CD4-positive, alpha-beta memory T cell (primary cell): ENCODE measurements around the gene KDELR1. TPM values are rescaled to one million over a fixed set of nuclear protein-coding genes. Genes with fewer than 3 reads are reported as not detected.

ENCODE experiments used
- CTCF ChIA-PET: fragments of 350-600 bp; sonication (Branson Sonifier 250); formaldehyde crosslinking; loops from one replicate; lab custom pipeline; 2021; ENCODE audit warnings: inconsistent platforms; ENCODE audit not compliant: partially characterized antibody; lab: Charles Lee
- POLR2A ChIA-PET: fragments of 350-600 bp; sonication (Branson Sonifier 250); formaldehyde crosslinking; loops from one replicate; lab custom pipeline; 2021; ENCODE audit not compliant: partially characterized antibody; lab: Charles Lee
- DNase-seq, 5 donors: peaks; one replicate each; pipeline versions ENCODE4 v3.0.0 to v3.0.0-alpha.2; 2020 to 2022; ENCODE audit warnings: mixed read lengths in 1 of 5
- H3K27ac ChIP-seq: one replicate; pipeline ENCODE4 v1.7.0; 2013; ENCODE audit warnings: low read depth, low read length
- H3K27me3 ChIP-seq: 2 replicates; pipeline ENCODE4 v1.7.0; 2013; ENCODE audit warnings: mild to moderate bottlenecking, low read length, moderate library complexity; ENCODE audit not compliant: insufficient read depth
- H3K36me3 ChIP-seq: 2 replicates; pipeline ENCODE4 v1.7.0; 2013; ENCODE audit warnings: mild to moderate bottlenecking, low read length, moderate library complexity; ENCODE audit not compliant: insufficient read depth
- H3K4me1 ChIP-seq: 2 replicates; pipeline ENCODE4 v1.7.0; 2013; ENCODE audit warnings: mild to moderate bottlenecking, low read length, moderate library complexity; ENCODE audit not compliant: insufficient read depth
- H3K4me3 ChIP-seq, 2 donors: one replicate each; pipeline ENCODE4 v1.7.0; 2013; ENCODE audit warnings: low read length in 2 of 2, mild to moderate bottlenecking in 1 of 2
- H3K9me3 ChIP-seq, 2 donors: one replicate each; pipeline ENCODE4 v1.7.0; 2013; ENCODE audit warnings: low read length in 2 of 2, control low read depth in 1 of 2; ENCODE audit not compliant: control insufficient read depth in 1 of 2
- H3K27ac Mint-ChIP-seq, 7 donors: one replicate each; pipeline ENCODE4 v1.8.0; 2020 to 2021; ENCODE audit warnings: mixed read lengths in 7 of 7, mild to moderate bottlenecking in 6 of 7, inconsistent platforms in 3 of 7, moderate library complexity in 3 of 7
- H3K27me3 Mint-ChIP-seq, 2 donors: one replicate each; pipeline ENCODE4 v1.8.0; 2020 to 2021; ENCODE audit warnings: mixed read lengths in 2 of 2
- H3K36me3 Mint-ChIP-seq, 2 donors: one replicate each; pipeline ENCODE4 v1.8.0; 2020 to 2021; ENCODE audit warnings: mixed read lengths in 2 of 2, inconsistent platforms in 1 of 2, mild to moderate bottlenecking in 1 of 2
- H3K4me1 Mint-ChIP-seq, 4 donors: one replicate each; pipeline ENCODE4 v1.8.0; 2020 to 2021; ENCODE audit warnings: mixed read lengths in 4 of 4, mild to moderate bottlenecking in 1 of 4
- H3K4me3 Mint-ChIP-seq, 8 donors: one replicate each; pipeline ENCODE4 v1.8.0; 2020 to 2021; ENCODE audit warnings: mixed read lengths in 8 of 8, mild to moderate bottlenecking in 7 of 8, moderate library complexity in 6 of 8, inconsistent platforms in 3 of 8
- H3K9me3 Mint-ChIP-seq, 8 donors: one replicate each; pipeline ENCODE4 v1.8.0; 2020 to 2021; ENCODE audit warnings: mixed read lengths in 8 of 8, mild to moderate bottlenecking in 5 of 8, inconsistent platforms in 3 of 8, moderate library complexity in 1 of 8
- intact Hi-C: fragments of 100-400 bp; cut with micrococcal nuclease; formaldehyde crosslinking; loops from one replicate; pipeline ENCODE4 v1.15.1; 2023
- polyA plus RNA-seq, 2 donors: library from polyadenylated mRNA; unstranded; fragments of 300-500 nt; fragmentation: Illumina TruSeq; gene quantifications; one replicate each; pipeline ENCODE4 v1.2.3, GENCODE V29; 2021
- total RNA-seq, 2 experiments: library from RNA; stranded (reverse); gene quantifications; one replicate each; pipeline ENCODE4 v1.2.3, GENCODE V29; 2021

The KDELR1 gene
- total and polyA plus RNA-seq, 4 experiments from 2014 or later, result 17.7 to 63.2 (median 43.8) TPM

GRCh38 chr19:48386981-48387380, 4.4 kb downstream of the KDELR1 start:
- Mint-ChIP-seq H3K4me1 (peaks cover 5 to 22% (median 12%) of the 10 kb centered on the region in 4 donors), H3K27me3 (peaks cover 0 to 3% of the 10 kb centered on the region in 2 donors), H3K36me3 (peaks cover 19 to 56% of the 10 kb centered on the region in 2 donors), H3K27ac (peak overlapping the region in 1 of 7 donors; percentile 31), H3K9me3 (no peaks in the 10 kb centered on the region), H3K4me3 (no peak overlapping the region)
- POLR2A ChIA-PET, result interaction anchor here (0.6 kb wide), 1 partner anchor 11 kb away, joined by 4 read pairs; no protein-coding TSS in a partner anchor
- Histone ChIP-seq H3K27me3 (no peaks in the 10 kb centered on the region), H3K9me3 (no peaks in the 10 kb centered on the region), H3K4me3 (no peak overlapping the region), H3K36me3 (peaks cover 36% of the 10 kb centered on the region), H3K27ac (no peak overlapping the region), H3K4me1 (peaks cover 13% of the 10 kb centered on the region)
- intact Hi-C loops, result no loop called here
- CTCF ChIA-PET, result interaction anchor here (0.7 kb wide), 2 partner anchors 168 to 279 kb away, joined by 5 to 6 read pairs; no protein-coding TSS in a partner anchor
- DNase-seq, result no peak

GRCh38 chr19:48385461-48386087, 5.8 kb downstream of the KDELR1 start:
- peaks cover 7% of the 10 kb centered on the region for H3K4me1 ChIP-seq
- peaks cover 5 to 16% (median 6%) of the 10 kb centered on the region in 4 donors for H3K4me1 Mint-ChIP-seq
- CTCF ChIA-PET, result no interaction called here
- H3K9me3 Mint-ChIP-seq, result no peaks in the 10 kb centered on the region
- peaks cover 36% of the 10 kb centered on the region for H3K36me3 ChIP-seq
- intact Hi-C loops, result no loop called here
- no peaks in the 10 kb centered on the region for H3K27me3 ChIP-seq
- H3K27ac ChIP-seq, result no peak overlapping the region
- no peak overlapping the region for H3K4me3 ChIP-seq
- POLR2A ChIA-PET, result no interaction called here
- H3K36me3 Mint-ChIP-seq, result peaks cover 24 to 57% of the 10 kb centered on the region in 2 donors
- H3K27me3 Mint-ChIP-seq, result no peaks in the 10 kb centered on the region
- H3K9me3 ChIP-seq, result no peaks in the 10 kb centered on the region
- no peak overlapping the region for H3K4me3 Mint-ChIP-seq
- no peak for DNase-seq
- peak overlapping the region in 1 of 7 donors; percentile 43 for H3K27ac Mint-ChIP-seq

DNA sequence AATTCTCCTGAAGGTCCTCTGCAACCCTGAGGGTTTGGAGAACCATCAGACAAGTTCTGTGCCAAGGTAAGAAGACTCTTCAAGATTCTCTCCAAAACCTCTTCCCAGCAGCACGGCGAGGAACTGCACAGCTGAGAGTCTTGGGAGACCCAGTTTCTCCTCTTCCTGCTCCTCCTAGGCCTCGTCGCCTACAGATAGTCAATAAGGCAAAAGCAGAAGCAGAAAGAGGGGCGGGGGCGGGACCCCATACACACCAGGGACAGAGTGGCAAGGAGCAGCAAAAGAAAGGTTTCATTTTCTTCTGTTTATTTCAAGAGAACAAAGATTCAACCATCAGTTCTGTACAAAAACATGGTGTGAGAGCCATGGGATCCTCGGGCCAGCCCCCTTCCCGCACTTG, 9.1 kb downstream of the KDELR1 start:
- POLR2A ChIA-PET, result no interaction called here

GRCh38 chr19:48381178-48381950, 10.0 kb downstream of the KDELR1 start:
- H3K27ac Mint-ChIP-seq, result peak overlapping the region in 3 of 7 donors; percentile 16 to 78 (median 66)
- DNase-seq, result no peak
- H3K36me3 Mint-ChIP-seq, result peaks cover 24 to 42% of the 10 kb centered on the region in 2 donors
- H3K9me3 ChIP-seq, result no peaks in the 10 kb centered on the region
- peaks cover 0 to 1% (median 0%) of the 10 kb centered on the region in 4 donors for H3K4me1 Mint-ChIP-seq
- POLR2A ChIA-PET, result interaction anchor here (0.7 kb wide), 1 partner anchor 18 kb away, joined by 3 read pairs; the partner anchor contains the start of genes SYNGR4 and TMEM143
- H3K9me3 Mint-ChIP-seq, result no peaks in the 10 kb centered on the region
- H3K36me3 ChIP-seq, result peaks cover 22% of the 10 kb centered on the region
- CTCF ChIA-PET, result interaction anchor here (2.4 kb wide), 1 partner anchor 10 kb away, joined by 10 read pairs; the partner anchor contains the start of gene KDELR1
- intact Hi-C loops, result no loop called here
- H3K4me3 ChIP-seq, result no peak overlapping the region
- H3K4me3 Mint-ChIP-seq, result no peak overlapping the region
- H3K4me1 ChIP-seq, result no peaks in the 10 kb centered on the region
- no peak overlapping the region for H3K27ac ChIP-seq
- no peaks in the 10 kb centered on the region for H3K27me3 ChIP-seq
- no peaks in the 10 kb centered on the region for H3K27me3 Mint-ChIP-seq

More for the DNA sequence above, 9.1 kb downstream of the KDELR1 start:
- H3K4me1 ChIP-seq, result no peaks in the 10 kb centered on the region
- Mint-ChIP-seq H3K4me1 (peaks cover 0 to 1% (median 0%) of the 10 kb centered on the region in 4 donors), H3K36me3 (peaks cover 24 to 45% of the 10 kb centered on the region in 2 donors), H3K27ac (peak overlapping the region in 1 of 7 donors; percentile 52), H3K27me3 (no peaks in the 10 kb centered on the region), H3K4me3 (no peak overlapping the region), H3K9me3 (no peaks in the 10 kb centered on the region)
- no peaks in the 10 kb centered on the region for H3K27me3 ChIP-seq
- CTCF ChIA-PET, result interaction anchor here (0.6 to 2.4 kb wide), 2 partner anchors 9 to 90 kb away, joined by 3 to 10 read pairs; partner anchors contain the start of gene KDELR1
- H3K9me3 ChIP-seq, result no peaks in the 10 kb centered on the region
- no peak overlapping the region for H3K27ac ChIP-seq
- H3K4me3 ChIP-seq, result no peak overlapping the region
- H3K36me3 ChIP-seq, result peaks cover 27% of the 10 kb centered on the region
- intact Hi-C loops, result no loop called here
- DNase-seq, result no peak

DNA sequence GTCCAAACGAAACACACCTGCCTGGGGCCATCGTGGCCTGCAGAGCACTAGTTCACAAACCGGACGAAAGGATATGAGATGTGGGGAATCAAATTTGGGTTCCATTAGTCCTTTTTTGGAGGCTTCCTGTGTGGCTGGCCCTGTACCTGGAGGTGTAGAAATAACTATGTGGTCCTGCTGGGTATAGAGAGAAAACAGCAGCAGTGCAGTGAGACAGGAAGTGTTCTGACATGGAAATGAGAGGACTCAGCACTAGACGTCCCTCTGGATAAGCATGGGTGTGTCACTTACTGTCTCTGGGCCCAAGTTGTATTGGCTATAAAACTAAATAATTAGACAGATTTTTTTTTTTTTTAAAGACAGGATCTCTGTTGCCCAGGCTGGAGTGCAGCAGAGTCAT, 12.3 kb downstream of the KDELR1 start:
- POLR2A ChIA-PET, result no interaction called here
- H3K27ac Mint-ChIP-seq, result no peak overlapping the region

GRCh38 chr19:48378194-48378570, 13.2 kb downstream of the KDELR1 start:
- no peak overlapping the region for H3K27ac ChIP-seq
- Mint-ChIP-seq H3K27me3 (no peaks in the 10 kb centered on the region), H3K4me3 (no peak overlapping the region), H3K4me1 (peaks cover 0 to 1% (median 0%) of the 10 kb centered on the region in 4 donors), H3K9me3 (no peaks in the 10 kb centered on the region), H3K27ac (no peak overlapping the region), H3K36me3 (peaks cover 12 to 15% of the 10 kb centered on the region in 2 donors)
- no peaks in the 10 kb centered on the region for H3K36me3 ChIP-seq
- ChIA-PET CTCF (interaction anchor here (1.5 kb wide), 1 partner anchor 13 kb away, joined by 4 read pairs; the partner anchor contains the start of gene KDELR1), POLR2A (no interaction called here)
- no peak for DNase-seq
- no peak overlapping the region for H3K4me3 ChIP-seq
- no peaks in the 10 kb centered on the region for H3K27me3 ChIP-seq
- no peaks in the 10 kb centered on the region for H3K4me1 ChIP-seq
- H3K9me3 ChIP-seq, result no peaks in the 10 kb centered on the region
- intact Hi-C loops, result no loop called here

More for the DNA sequence above, 12.3 kb downstream of the KDELR1 start:
- Mint-ChIP-seq H3K4me1 (peaks cover 0 to 1% (median 0%) of the 10 kb centered on the region in 4 donors), H3K9me3 (no peaks in the 10 kb centered on the region), H3K36me3 (peaks cover 17 to 22% of the 10 kb centered on the region in 2 donors), H3K4me3 (no peak overlapping the region), H3K27me3 (no peaks in the 10 kb centered on the region)
- Histone ChIP-seq H3K27me3 (no peaks in the 10 kb centered on the region), H3K9me3 (no peaks in the 10 kb centered on the region), H3K27ac (no peak overlapping the region), H3K36me3 (peaks cover 5% of the 10 kb centered on the region), H3K4me3 (no peak overlapping the region), H3K4me1 (no peaks in the 10 kb centered on the region)
- DNase-seq, result no peak
- CTCF ChIA-PET, result interaction anchor here (1.5 kb wide), 1 partner anchor 12 kb away, joined by 5 read pairs; no protein-coding TSS in a partner anchor
- intact Hi-C loops, result no loop called here

DNA sequence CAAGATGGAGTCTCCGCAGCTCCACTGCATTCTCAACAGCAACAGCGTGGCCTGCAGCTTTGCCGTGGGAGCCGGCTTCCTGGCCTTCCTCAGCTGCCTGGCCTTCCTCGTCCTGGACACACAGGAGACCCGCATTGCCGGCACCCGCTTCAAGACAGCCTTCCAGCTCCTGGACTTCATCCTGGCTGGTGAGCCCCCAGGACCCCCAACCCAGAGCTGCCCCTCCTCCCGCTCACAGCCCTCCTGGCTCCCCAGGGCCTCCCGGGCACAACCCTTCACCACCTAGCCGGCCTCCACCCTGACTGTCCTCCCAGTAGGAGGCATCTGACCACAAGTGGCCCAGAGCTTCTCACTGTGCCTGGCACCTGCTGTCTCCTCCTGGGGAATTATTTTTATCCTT, 17.8 kb downstream of the KDELR1 start:
- no peaks in the 10 kb centered on the region for H3K4me1 ChIP-seq
- ChIA-PET POLR2A (interaction anchor here (0.5 to 1.0 kb wide), 2 partner anchors 9 to 114 kb away, joined by 3 read pairs; partner anchors contain the start of genes SYNGR4 and TMEM143), CTCF (interaction anchor here (0.7 kb wide), 1 partner anchor 18 kb away, joined by 3 read pairs; the partner anchor contains the start of gene KDELR1)
- H3K27ac ChIP-seq, result no peak overlapping the region
- H3K36me3 ChIP-seq, result no peaks in the 10 kb centered on the region
- no peaks in the 10 kb centered on the region for H3K9me3 ChIP-seq
- Mint-ChIP-seq H3K36me3 (no peaks in the 10 kb centered on the region), H3K27me3 (no peaks in the 10 kb centered on the region), H3K4me1 (no peaks in the 10 kb centered on the region), H3K4me3 (no peak overlapping the region), H3K27ac (no peak overlapping the region), H3K9me3 (no peaks in the 10 kb centered on the region)
- intact Hi-C loops, result no loop called here
- DNase-seq, result no peak
- no peak overlapping the region for H3K4me3 ChIP-seq
- no peaks in the 10 kb centered on the region for H3K27me3 ChIP-seq
